ENCODE results near the gene TMEM273.

The TMEM273 gene

DNA sequence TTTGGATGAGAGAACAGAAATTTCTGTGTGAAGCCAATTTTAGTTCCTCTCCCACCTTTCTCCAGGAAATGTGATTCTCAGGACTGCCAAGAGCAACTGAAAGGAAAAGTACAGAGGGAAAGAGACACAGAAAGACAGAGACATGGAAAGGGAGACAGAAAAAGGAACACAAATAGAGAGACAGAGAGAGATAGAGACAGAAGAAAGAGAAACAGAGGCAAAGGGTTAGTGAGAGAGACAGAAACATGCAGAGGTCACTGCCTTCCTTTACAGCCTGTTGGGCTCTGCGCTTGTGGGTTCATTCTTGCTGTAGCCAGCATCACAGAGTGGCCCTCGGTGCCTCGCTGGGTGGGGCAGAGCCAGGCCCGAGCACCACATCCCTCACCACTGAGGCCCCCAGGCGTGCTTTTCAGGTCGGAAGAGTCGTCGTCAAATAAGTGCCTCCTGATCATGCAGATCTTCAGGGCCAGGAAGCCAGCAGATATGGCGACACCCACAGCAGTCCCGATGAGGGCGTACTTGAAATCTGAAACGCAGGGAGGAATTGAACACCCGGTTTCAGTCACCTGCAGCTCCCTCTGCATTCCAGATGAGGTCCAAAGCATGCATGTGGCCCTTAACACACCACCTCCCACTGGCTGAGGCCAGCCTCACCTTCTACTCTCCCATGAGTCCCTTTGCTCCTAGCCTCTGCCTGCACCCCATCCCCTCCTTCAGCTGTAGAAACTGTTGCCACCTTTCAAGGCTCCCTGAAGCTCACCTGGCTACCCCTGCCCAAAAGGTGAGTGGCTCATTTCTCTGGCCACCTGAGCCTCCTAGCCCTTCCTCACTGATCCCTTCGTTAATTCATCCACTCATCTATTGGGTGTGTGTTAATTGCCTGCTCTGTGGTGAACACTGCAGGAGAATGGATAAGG lies 21.4 kb downstream of the TMEM273 start:
- no peak for FAIRE-seq

GRCh38 chr10:49165821-49166483 lies 22.2 kb downstream of the TMEM273 start:
- FAIRE-seq (no peak), DNase-seq (ENCODE audit: insufficient read length, low spot score) (no peak)

More for the DNA sequence above, 21.4 kb downstream of the TMEM273 start:
- DNase-seq (ENCODE audit: insufficient read length, low spot score): no peak

GRCh38 chr10:49165259-49165658 lies 22.9 kb downstream of the TMEM273 start:
- no peak for FAIRE-seq
- DNase-seq (ENCODE audit: insufficient read length, low spot score): no peak

- DNase-seq (ENCODE audit: insufficient read length, low spot score): peak; percentile 14
Measured at GRCh38 chr10:49164559-49165188, 23.5 kb downstream of the TMEM273 start.

DNA sequence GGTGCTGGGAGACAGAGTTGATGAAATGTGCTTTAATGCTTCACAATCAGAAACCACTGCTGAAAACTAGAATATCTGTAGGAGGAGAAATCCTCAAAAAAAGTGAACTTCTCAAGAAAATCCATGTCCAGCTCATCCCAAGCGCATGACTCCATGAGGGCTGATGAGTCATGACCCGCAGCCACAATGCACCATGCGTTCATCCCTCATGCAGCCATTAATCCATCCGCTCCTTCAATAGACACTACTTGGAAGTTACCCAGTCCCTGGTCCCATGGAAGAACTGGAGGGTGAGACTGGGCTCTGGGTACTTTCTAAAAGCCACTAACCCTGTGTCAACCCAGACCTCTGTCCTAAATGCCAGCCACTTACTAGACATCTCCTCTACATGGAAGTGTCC lies 24.4 kb downstream of the TMEM273 start:
- DNase-seq (ENCODE audit: insufficient read length, low spot score) (no peak), FAIRE-seq (no peak)

More at GRCh38 chr10:49164559-49165188, 23.5 kb downstream of the TMEM273 start:
- no peak for FAIRE-seq

DNA sequence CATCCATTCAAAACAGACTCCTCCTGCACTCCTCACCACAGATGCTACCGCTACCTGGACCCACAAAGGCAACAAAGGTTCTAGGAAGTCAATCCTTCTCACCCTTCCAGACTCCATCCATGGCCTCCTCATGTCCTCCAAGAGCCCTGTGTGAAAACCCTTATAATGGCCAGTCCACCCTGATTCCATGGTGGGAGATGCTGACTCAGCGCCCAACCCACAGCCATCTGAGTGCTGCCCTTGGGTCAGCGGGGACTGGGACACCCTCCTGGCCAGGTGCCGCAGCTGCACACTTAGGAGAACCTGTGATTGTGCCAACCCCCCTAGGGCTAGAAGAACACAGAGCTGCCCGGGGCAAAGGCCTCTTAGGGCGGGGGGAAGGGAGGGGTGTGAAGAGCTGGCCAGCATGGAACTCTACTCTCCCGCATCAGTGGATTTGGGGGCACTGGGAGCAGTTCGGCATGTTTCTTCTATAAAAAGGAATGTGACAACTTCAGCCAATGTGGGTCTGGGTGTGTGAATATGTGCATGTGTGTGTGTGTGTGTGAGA lies 25.4 kb downstream of the TMEM273 start:
- no peak for FAIRE-seq
- DNase-seq (ENCODE audit: insufficient read length, low spot score): no peak

DNA sequence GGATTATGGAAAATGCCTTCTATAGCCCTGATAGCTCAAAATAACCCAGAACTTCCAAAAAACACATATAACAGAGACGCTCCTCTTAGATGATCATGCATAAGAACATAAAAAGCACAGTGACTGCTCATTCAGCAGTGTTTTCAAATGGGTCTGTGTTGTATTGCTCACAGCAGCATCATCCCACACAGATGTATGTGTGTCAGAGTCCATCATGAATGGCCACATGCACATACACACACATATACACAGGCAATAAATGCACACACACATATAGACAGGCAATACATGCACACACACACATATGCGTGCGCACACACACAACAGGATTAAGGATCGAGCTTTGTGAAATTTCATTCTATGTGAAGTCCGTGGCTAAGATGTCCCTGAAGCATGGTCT lies 26.1 kb downstream of the TMEM273 start:
- FAIRE-seq (peak; percentile 26), DNase-seq (ENCODE audit: insufficient read length, low spot score) (no peak)

GRCh38 chr10:49161411-49161997 lies 26.7 kb downstream of the TMEM273 start:
- FAIRE-seq (no peak), DNase-seq (ENCODE audit: insufficient read length, low spot score) (peak; percentile 10)

DNA sequence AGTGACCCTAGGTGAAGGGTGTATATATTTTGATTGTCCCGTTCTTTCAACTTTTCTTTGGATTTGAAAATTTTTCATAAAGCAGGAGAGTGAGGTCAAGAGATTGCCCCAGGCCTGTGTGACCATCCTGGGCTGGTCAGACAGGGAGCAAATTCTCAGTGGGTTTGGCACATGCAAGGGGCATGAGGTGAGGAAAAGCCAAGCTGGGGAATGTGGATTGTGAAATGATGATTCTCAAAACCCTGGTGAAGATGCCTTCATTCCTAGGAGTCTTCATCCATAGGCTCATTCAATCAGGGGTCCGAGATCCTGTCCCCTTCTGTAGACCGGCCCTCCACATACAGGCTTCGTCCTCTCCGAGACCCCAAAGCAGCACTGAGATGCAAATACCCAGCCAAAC lies 27.4 kb downstream of the TMEM273 start:
- no peak for FAIRE-seq
- DNase-seq (ENCODE audit: insufficient read length, low spot score): no peak

- no peak for DNase-seq (ENCODE audit: insufficient read length, low spot score)
- no peak for FAIRE-seq
Measured at GRCh38 chr10:49160110-49160509, 28.1 kb downstream of the TMEM273 start.

DNA sequence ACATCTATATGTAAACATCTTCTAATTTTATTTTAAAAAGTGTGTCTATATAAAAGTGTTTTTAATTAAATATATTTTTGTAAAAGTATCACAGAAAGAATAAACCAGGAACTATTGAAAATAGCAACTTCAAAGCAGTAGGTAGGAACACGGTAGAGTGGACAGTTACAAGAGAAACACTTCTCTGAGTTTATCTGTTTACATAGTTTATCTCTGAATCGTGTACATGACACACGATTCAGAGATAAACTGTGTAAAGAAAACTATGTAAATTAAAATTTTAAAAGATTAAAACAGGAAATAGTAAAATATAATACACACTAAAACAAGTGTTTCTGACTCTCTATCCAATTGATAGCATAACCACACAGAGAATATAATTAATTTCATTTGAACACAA lies 29.3 kb downstream of the TMEM273 start:
- FAIRE-seq: no peak
- DNase-seq (ENCODE audit: insufficient read length, low spot score): no peak

DNA sequence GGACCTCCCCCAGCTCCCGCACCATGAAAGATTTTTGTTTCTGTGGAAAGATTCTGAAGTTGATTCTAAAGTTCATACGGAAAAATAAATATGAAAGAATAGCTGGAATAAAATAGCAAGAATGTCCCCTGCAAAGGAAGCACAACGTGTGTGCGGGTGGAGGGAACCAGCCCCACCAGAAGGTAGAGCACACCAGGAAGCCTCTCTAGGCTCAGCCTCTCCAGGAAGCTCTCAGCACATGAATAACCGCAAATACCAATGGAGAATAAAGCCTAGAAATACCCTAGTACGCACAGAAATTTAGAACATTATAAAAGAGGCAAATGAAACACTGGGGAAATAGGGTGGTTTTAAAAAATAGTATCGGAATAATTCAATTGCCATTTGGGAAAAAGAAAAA lies 29.8 kb downstream of the TMEM273 start:
- FAIRE-seq (no peak), DNase-seq (ENCODE audit: insufficient read length, low spot score) (no peak)

DNA sequence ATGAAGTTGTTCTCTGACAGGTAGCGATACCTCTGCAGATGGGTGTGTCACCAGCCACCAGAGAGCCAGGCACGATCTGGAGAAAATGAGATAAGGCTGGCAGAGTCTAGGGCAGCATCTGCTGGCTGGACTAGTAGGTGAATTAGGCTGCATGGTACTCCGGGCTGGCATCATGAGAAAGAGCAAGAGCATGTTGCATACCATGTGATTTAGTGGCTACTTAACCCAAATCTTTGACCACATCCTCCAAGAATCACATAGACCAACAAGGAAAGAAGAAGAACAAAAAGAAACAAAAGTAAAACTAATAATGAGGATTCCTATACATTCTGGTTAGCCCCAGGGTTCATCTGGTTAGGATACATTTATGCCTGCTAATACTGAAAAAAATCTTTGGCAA lies 31.0 kb downstream of the TMEM273 start:
- FAIRE-seq (no peak), DNase-seq (ENCODE audit: insufficient read length, low spot score) (no peak)

GRCh38 chr10:49154641-49155040 lies 33.5 kb downstream of the TMEM273 start:
- no peak for DNase-seq (ENCODE audit: insufficient read length, low spot score)
- FAIRE-seq: no peak

DNA sequence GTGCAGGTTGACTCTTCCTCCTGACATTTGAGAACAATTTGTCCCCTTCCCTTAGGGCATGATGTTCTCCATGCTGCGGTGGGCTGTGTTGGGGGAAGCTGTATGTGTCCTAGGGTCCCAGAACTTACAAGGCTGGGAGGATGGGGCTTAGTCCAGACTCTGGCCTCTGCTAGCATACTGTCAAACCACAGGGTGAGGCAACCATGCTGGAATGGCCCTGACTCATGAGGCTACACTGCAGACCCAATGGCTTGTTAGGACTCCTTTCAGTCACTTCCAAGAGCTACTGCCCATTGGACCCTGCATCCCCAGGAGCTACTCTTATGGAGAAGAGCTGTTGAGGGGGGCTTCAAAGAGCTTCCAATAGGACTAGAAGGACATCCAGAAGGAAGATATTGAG lies 34.2 kb downstream of the TMEM273 start:
- DNase-seq (ENCODE audit: insufficient read length, low spot score): no peak
- no peak for FAIRE-seq

GRCh38 chr10:49153115-49153514 lies 35.1 kb downstream of the TMEM273 start:
- no peak for DNase-seq (ENCODE audit: insufficient read length, low spot score)
- FAIRE-seq: no peak

DNA sequence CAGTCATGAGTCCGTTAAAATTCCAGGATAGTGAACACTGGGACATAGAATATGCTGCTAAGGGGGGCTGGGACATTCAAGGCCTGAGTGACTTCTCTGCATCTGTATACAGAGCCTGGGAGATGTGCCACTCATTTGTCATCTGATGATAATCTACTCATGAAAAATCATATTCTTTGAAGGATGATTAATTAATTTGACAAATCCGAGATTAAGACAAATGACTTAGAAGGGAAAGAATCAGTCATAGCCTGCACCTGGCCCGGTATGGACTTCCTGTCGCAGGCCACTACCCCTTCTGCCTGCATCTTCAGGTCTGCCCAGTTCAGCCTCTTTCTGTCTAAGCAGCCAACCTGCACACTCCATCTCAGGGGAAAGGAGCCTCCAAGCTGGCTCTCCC lies 35.5 kb downstream of the TMEM273 start:
- no peak for DNase-seq (ENCODE audit: insufficient read length, low spot score)
- FAIRE-seq: no peak

GRCh38 chr10:49152037-49152436 lies 36.2 kb downstream of the TMEM273 start:
- FAIRE-seq: no peak

GRCh38 chr10:49151481-49151880 lies 36.7 kb downstream of the TMEM273 start:
- FAIRE-seq: no peak
- no peak for DNase-seq (ENCODE audit: insufficient read length, low spot score)

More at GRCh38 chr10:49152037-49152436, 36.2 kb downstream of the TMEM273 start:
- no peak for DNase-seq (ENCODE audit: insufficient read length, low spot score)

- FAIRE-seq (no peak), DNase-seq (ENCODE audit: insufficient read length, low spot score) (no peak)
Measured at GRCh38 chr10:49151025-49151445, 37.2 kb downstream of the TMEM273 start.

DNA sequence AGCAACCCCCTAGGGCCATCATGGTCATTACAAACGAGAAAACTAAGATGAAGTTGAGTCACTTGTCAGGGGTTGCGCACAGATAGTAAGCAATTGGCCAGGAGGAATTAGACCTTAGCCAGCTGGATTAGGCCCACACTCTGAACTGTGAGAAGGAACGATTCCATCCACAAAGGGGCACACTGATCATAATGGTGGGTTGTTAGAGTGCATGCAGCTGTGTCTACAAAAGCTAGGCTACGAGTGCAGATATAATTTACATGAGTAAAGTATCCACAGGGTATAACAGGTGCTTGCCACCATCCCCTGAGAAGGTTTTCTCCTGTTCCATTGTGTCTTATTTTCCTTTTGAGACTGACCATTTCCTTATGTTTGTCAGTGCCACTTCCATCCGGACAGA lies 37.8 kb downstream of the TMEM273 start:
- DNase-seq (ENCODE audit: insufficient read length, low spot score) (no peak), FAIRE-seq (no peak)

Data from HTR-8/SVneo (cell line).